Activated CD4-positive, alpha-beta T cell treated with anti-CD3 and anti-CD28 coated beads, Interleukin-2, amount 50 U/mL, for 24 hours (primary cell): ENCODE results near the gene CHD9NB.
"Not testable (repeated sequence)": the region's sequence is repeated elsewhere in the genome, so short reads cannot be mapped to it uniquely, and the experiment has no call there.

Experiments used
- DNase-seq, 2 donors: peaks; one replicate each; pipeline ENCODE4 v3.0.0-alpha.2; 2020; ENCODE audit warnings: low read depth in 1 of 2, low spot score in 1 of 2

Gene CHD9NB

GRCh38 chr16:53084141-53084541 is 31.4 kb upstream of the CHD9NB start:
- DNase-seq: no peak

GRCh38 chr16:53083119-53083518 is 30.4 kb upstream of the CHD9NB start:
- no peak for DNase-seq

GRCh38 chr16:53082509-53082908 is 29.8 kb upstream of the CHD9NB start:
- no peak for DNase-seq

- DNase-seq: no peak
Observed at GRCh38 chr16:53081686-53082407, 29.1 kb upstream of the CHD9NB start.

- no peak for DNase-seq
Observed at GRCh38 chr16:53081032-53081424, 28.3 kb upstream of the CHD9NB start.

- no peak for DNase-seq
Observed at GRCh38 chr16:53080345-53081031, 27.8 kb upstream of the CHD9NB start.

- no peak for DNase-seq
Observed at GRCh38 chr16:53078765-53079485, 26.2 kb upstream of the CHD9NB start.

GRCh38 chr16:53078247-53078646 is 25.6 kb upstream of the CHD9NB start:
- no peak for DNase-seq

GRCh38 chr16:53075461-53075860 is 22.8 kb upstream of the CHD9NB start:
- not testable (repeated sequence) for DNase-seq

GRCh38 chr16:53074296-53074695 is 21.6 kb upstream of the CHD9NB start:
- not testable (repeated sequence) for DNase-seq

- DNase-seq: no peak
Observed at GRCh38 chr16:53073022-53073421, 20.3 kb upstream of the CHD9NB start.

- DNase-seq: no peak
Observed at GRCh38 chr16:53071748-53072301, 19.1 kb upstream of the CHD9NB start.

- no peak for DNase-seq
Observed at GRCh38 chr16:53069772-53070171, 17.1 kb upstream of the CHD9NB start.

- DNase-seq: no peak
Observed at GRCh38 chr16:53068423-53068833, 15.7 kb upstream of the CHD9NB start.

GRCh38 chr16:53067675-53068074 is 15.0 kb upstream of the CHD9NB start:
- DNase-seq: no peak

GRCh38 chr16:53065461-53066061 is 12.9 kb upstream of the CHD9NB start:
- DNase-seq: no peak

- DNase-seq: no peak
Observed at GRCh38 chr16:53064081-53064578, 11.4 kb upstream of the CHD9NB start.

- DNase-seq: no peak
Observed at GRCh38 chr16:53061701-53062159, 9.0 kb upstream of the CHD9NB start.

GRCh38 chr16:53061256-53061655 is 8.6 kb upstream of the CHD9NB start:
- no peak for DNase-seq

GRCh38 chr16:53059672-53060071 is 7.0 kb upstream of the CHD9NB start:
- DNase-seq: no peak

- DNase-seq: no peak
Observed at GRCh38 chr16:53058882-53059281, 6.2 kb upstream of the CHD9NB start.
